Keratinocyte (primary cell): ENCODE measurements around the gene ALG5. TPM values are rescaled to one million over a fixed set of nuclear protein-coding genes. Genes with fewer than 3 reads are reported as not detected.

Experiments used
- DNase-seq: peaks from one replicate; pipeline ENCODE4 v3.0.0-alpha.2; 2011; ENCODE audit warnings: low read depth, missing footprints, low spot score
- FAIRE-seq: peaks from 2 replicates; lab custom pipeline; 2011; peaks lifted over from hg19 to GRCh38; lab: Jason Lieb, UNC
- H2AFZ ChIP-seq: 2 replicates; pipeline ENCODE4 v1.6.0; 2012; ENCODE audit warnings: low read length, control low read depth, inconsistent platforms; ENCODE audit not compliant: control insufficient read depth
- H3K27ac ChIP-seq: 2 replicates; pipeline ENCODE4 v1.5.1; 2011; ENCODE audit warnings: low read length; ENCODE audit not compliant: control insufficient read depth, insufficient read depth
- H3K27me3 ChIP-seq: 3 replicates; pipeline ENCODE4 v1.6.0; 2011; ENCODE audit warnings: low read length; ENCODE audit not compliant: control insufficient read depth, insufficient read depth; ENCODE audit errors: extremely low read depth
- H3K36me3 ChIP-seq, 2 experiments: 2 replicates in 1 of 2; 3 replicates in 1 of 2; pipeline ENCODE4 v1.5.1; 2011; ENCODE audit warnings: low read length in 2 of 2, mild to moderate bottlenecking in 1 of 2; ENCODE audit not compliant: control insufficient read depth in 2 of 2, insufficient read depth in 2 of 2; ENCODE audit errors: extremely low read depth in 1 of 2
- H3K4me1 ChIP-seq: 3 replicates; pipeline ENCODE4 v1.5.1; 2011; ENCODE audit warnings: low read length; ENCODE audit not compliant: control insufficient read depth, insufficient read depth; ENCODE audit errors: extremely low read depth
- H3K4me2 ChIP-seq: 3 replicates; pipeline ENCODE4 v1.6.0; 2011; ENCODE audit warnings: low read depth, low read length; ENCODE audit not compliant: control insufficient read depth, insufficient read depth; ENCODE audit errors: extremely low read depth
- H3K4me3 ChIP-seq, 3 experiments: fragments of 200-600 bp in 1 of 3; sonication (generic) in 1 of 3; 2 replicates in 2 of 3; 3 replicates in 1 of 3; pipeline ENCODE4 v1.5.1; 2011 to 2016; ENCODE audit warnings: low read length in 3 of 3, mild to moderate bottlenecking in 3 of 3, control low read depth in 2 of 3, inconsistent platforms in 1 of 3, low read depth in 1 of 3, mixed read lengths in 1 of 3, mixed run types in 1 of 3, moderate library complexity in 1 of 3; ENCODE audit not compliant: control insufficient read depth in 2 of 3, insufficient read depth in 2 of 3; ENCODE audit errors: extremely low read depth in 1 of 3
- H3K79me2 ChIP-seq: 2 replicates; pipeline ENCODE4 v1.6.0; 2012; ENCODE audit warnings: low read length; ENCODE audit not compliant: control insufficient read depth, insufficient read depth
- H3K9ac ChIP-seq: 3 replicates; pipeline ENCODE4 v1.6.0; 2011; ENCODE audit warnings: low read length; ENCODE audit not compliant: control insufficient read depth, insufficient read depth; ENCODE audit errors: extremely low read depth
- H3K9me1 ChIP-seq: 3 replicates; pipeline ENCODE4 v1.6.0; 2011; ENCODE audit warnings: low read length; ENCODE audit not compliant: control insufficient read depth, insufficient read depth; ENCODE audit errors: extremely low read depth
- H3K9me3 ChIP-seq: 2 replicates; pipeline ENCODE4 v1.5.1; 2012; ENCODE audit warnings: low read depth, low read length; ENCODE audit not compliant: control insufficient read depth
- H4K20me1 ChIP-seq: 3 replicates; pipeline ENCODE4 v1.6.0; 2011; ENCODE audit warnings: low read length; ENCODE audit not compliant: control insufficient read depth, insufficient read depth; ENCODE audit errors: extremely low read depth
- CTCF ChIP-seq, 3 experiments: IDR thresholded peaks in 1 of 3; conservative IDR thresholded peaks in 1 of 3; optimal IDR thresholded peaks in 1 of 3; 2 replicates in 2 of 3; 3 replicates in 1 of 3; pipeline versions ENCODE3 to v1.5.1; 2011; ENCODE audit warnings: low read length in 3 of 3, mild to moderate bottlenecking in 3 of 3, moderate library complexity in 2 of 3, control low read depth in 1 of 3, inconsistent platforms in 1 of 3; ENCODE audit not compliant: insufficient read depth in 2 of 3; ENCODE audit errors: extremely low read depth in 1 of 3
- EZH2 ChIP-seq: IDR thresholded peaks from one replicate; pipeline ENCODE4 v1.6.1; 2012; ENCODE audit warnings: inconsistent platforms, mild to moderate bottlenecking, low read length, moderate library complexity
- dilution Hi-C: fragments of 300-500 bp; cut with MboI; formaldehyde crosslinking; loops from one replicate; pipeline ENCODE4 v1.7.0; 2020; ENCODE audit warnings: low sequenced_read_pairs; ENCODE audit not compliant: extremely low pct_ligation_motif_present
- polyA plus RNA-seq, 5 experiments: library from polyadenylated mRNA; depleted of rRNA in 3 of 5; stranded (reverse) in 3 of 5; stranded (forward) in 1 of 5; unstranded in 1 of 5; fragments of >200 nt; gene quantifications; 1 replicate in 1 of 5; 2 replicates in 3 of 5; 3 replicates in 1 of 5; pipeline versions ENCODE4 v1.2.1 to v1.2.3, GENCODE V29; 2011 to 2012; ENCODE audit warnings: missing spikeins in 2 of 5, low read depth in 1 of 5, low replicate concordance in 1 of 5

ALG5 gene
- polyA plus RNA-seq, 1 donor (not counting 4 experiments of a cell fraction or from before 2014, with no cell fraction given): 63.9 TPM

- H3K9me3 ChIP-seq: no peaks in the 10 kb centered on the region
- TF ChIP-seq CTCF (optimal IDR thresholded peaks at IDR 0.05 in 1 of 3, IDR thresholded peaks at IDR 0.05 in 1 of 3, conservative IDR thresholded peaks at IDR 0.05 in 1 of 3; ENCODE audit: extremely low read depth in 1 of 3, insufficient read depth in 2 of 3, low read length in 3 of 3) (no peak), EZH2 (no peak)
- no peak for FAIRE-seq
- no peak for DNase-seq
- no peaks in the 10 kb centered on the region for H4K20me1 ChIP-seq
- no peaks in the 10 kb centered on the region for H3K27me3 ChIP-seq
- peak overlapping the region; percentile 99 for H3K9ac ChIP-seq
- no peaks in the 10 kb centered on the region for H3K9me1 ChIP-seq
- H3K79me2 ChIP-seq: peaks cover 36% of the 10 kb centered on the region
- H3K4me1 ChIP-seq: peaks cover 10% of the 10 kb centered on the region
- peak overlapping the region in 2 of 3 experiments; percentile 91 to 95 for H3K4me3 ChIP-seq
- dilution Hi-C loops: no loop called here
- H3K27ac ChIP-seq: peak overlapping the region; percentile 99
- H2AFZ ChIP-seq: no peak overlapping the region
- peak overlapping the region; percentile 89 for H3K4me2 ChIP-seq
- peaks cover 4 to 26% of the 10 kb centered on the region in 2 experiments for H3K36me3 ChIP-seq
Observed at GRCh38 chr13:37001921-37002250, 2.7 kb upstream of the ALG5 start.

GRCh38 chr13:36998624-36999041 is 507 bp downstream of the ALG5 start:
- FAIRE-seq (no peak), DNase-seq (no peak)
- H3K9ac ChIP-seq: peak overlapping the region; percentile 99
- peak overlapping the region; percentile 58 for H2AFZ ChIP-seq
- H3K36me3 ChIP-seq: peaks cover 5 to 6% of the 10 kb centered on the region in 2 experiments
- H3K27ac ChIP-seq: peak overlapping the region; percentile 92
- H3K4me3 ChIP-seq: peak overlapping the region; percentile 91 to 95 (median 91)
- peaks cover 3% of the 10 kb centered on the region for H4K20me1 ChIP-seq
- no peaks in the 10 kb centered on the region for H3K27me3 ChIP-seq
- H3K79me2 ChIP-seq: peaks cover 58% of the 10 kb centered on the region
- peaks cover 10% of the 10 kb centered on the region for H3K4me1 ChIP-seq
- no peaks in the 10 kb centered on the region for H3K9me3 ChIP-seq
- dilution Hi-C loops: no loop called here
- H3K4me2 ChIP-seq: peak overlapping the region; percentile 75
- TF ChIP-seq CTCF (optimal IDR thresholded peaks at IDR 0.05 in 1 of 3, IDR thresholded peaks at IDR 0.05 in 1 of 3, conservative IDR thresholded peaks at IDR 0.05 in 1 of 3; ENCODE audit: extremely low read depth in 1 of 3, insufficient read depth in 2 of 3, low read length in 3 of 3): no peak
- no peak for TF ChIP-seq EZH2
- H3K9me1 ChIP-seq: no peaks in the 10 kb centered on the region
